ENCODE results near the gene LNX1.

DNA sequence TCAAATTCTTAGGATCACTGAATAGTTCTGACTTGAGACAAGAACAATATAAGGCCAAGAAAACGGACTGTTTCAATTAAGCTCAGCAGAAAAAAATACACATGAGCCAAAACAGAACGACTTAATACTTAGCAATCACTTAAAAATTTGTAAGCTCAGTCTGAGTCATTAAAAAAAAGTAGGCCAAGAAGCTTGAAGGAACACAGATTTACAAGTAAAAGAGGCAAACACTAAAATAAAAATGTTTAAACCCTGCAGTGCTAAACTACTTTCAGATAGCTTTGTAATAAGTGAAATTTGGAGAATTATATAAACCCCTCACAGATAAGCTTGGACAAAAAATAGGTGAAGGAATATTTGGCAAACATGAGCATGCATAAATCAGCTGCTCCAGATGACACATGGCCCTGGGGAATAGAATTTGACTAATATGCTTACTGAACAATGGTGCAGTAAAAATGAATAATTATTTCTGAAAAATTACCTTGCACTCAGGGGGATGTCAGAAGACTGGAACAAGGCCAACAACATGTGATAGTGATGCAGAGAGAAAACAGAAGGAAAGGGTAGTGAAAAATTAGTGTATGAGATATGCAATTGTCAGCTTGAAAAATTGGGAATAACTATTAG is 49.6 kb downstream of the LNX1 start:
- TF ChIP-seq, protein P1, sequence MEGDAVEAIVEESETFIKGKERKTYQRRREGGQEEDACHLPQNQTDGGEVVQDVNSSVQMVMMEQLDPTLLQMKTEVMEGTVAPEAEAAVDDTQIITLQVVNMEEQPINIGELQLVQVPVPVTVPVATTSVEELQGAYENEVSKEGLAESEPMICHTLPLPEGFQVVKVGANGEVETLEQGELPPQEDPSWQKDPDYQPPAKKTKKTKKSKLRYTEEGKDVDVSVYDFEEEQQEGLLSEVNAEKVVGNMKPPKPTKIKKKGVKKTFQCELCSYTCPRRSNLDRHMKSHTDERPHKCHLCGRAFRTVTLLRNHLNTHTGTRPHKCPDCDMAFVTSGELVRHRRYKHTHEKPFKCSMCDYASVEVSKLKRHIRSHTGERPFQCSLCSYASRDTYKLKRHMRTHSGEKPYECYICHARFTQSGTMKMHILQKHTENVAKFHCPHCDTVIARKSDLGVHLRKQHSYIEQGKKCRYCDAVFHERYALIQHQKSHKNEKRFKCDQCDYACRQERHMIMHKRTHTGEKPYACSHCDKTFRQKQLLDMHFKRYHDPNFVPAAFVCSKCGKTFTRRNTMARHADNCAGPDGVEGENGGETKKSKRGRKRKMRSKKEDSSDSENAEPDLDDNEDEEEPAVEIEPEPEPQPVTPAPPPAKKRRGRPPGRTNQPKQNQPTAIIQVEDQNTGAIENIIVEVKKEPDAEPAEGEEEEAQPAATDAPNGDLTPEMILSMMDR (IDR thresholded peaks at IDR 0.05) = no peak
- TF ChIP-seq EZH2phosphoT487 (IDR thresholded peaks at IDR 0.05) = no peak

Measured in neural progenitor cell (in vitro differentiated cells).